Measurements from ENCODE around the gene TBX2.
"Not testable (repeated sequence)": the region's sequence is repeated elsewhere in the genome, so short reads cannot be mapped to it uniquely, and the experiment has no call there.

Gene TBX2

DNA sequence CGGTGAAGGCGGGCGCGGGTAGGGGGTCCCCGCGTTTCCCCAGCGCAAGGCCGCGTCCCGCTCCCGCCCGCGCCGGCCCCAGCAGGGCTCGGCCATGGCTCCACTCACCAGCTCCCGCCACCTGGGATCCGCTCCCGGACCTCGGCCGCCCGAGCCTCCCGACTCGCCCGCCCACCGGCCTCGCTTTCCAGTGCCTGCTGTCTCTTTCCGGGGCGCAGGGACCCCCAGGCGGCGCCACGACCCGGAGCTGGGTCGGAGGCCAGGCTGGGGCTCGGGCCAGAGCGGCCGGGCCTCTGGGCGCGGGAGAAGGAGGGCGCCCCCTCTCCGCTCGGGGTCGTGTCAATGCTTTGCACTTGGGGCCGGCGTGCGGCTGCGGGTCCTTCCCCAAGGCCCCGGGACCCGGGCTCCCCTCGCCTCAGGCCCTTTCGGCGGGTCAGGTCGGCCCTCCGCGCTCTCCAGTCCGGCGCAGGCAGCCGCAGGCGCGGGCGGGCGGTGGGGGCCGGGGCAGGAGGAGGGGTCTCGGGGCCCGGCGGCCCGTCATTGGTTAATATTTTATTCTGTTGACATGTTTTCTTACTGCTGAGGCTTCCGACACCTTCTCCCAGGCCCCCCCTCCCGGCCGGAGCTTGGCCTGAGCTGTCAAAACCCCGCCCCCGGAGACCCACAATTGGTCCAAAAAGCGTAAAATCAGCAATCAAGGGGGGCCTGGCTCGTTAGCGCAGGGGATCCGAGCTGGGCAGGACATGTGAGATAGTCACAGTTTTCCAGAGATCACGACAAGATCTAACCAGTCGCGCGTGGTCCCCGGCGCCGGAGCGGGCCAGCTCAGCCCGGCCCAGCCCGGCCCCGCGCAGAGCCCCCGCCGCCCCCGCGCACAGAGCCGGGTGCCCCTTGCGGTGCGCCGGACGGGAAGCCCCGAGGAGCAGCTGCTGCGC is at the start of gene TBX2:
TSS of gene TBX2 (plus strand) at position 713 of the 935 bp plus-strand sequence. CDS start 334 bp downstream, outside the sequence.
- peak; percentile 86 for DNase-seq (ENCODE audit: low spot score)

GRCh38 chr17:61351745-61352407 is 47.8 kb upstream of the TBX2 start:
- DNase-seq (ENCODE audit: low spot score): no peak

DNA sequence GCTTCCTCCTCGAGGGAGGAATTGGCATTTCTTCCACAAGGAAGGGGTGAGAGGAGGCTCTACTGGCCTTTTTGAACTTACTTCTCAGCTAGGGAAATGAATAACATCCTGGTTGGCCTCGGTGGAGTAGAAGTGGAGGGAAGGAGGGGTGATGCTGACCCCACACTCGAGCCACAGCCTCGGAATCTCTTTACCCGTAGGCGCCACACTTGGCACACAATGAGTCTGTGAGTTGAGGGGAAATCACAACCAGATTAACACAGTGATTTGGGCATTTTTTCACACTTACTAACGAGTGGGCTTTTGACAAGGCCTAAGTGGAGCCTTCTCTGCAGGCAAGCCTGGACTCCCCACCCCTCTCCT is 47.3 kb upstream of the TBX2 start:
- DNase-seq (ENCODE audit: low spot score): no peak

DNA sequence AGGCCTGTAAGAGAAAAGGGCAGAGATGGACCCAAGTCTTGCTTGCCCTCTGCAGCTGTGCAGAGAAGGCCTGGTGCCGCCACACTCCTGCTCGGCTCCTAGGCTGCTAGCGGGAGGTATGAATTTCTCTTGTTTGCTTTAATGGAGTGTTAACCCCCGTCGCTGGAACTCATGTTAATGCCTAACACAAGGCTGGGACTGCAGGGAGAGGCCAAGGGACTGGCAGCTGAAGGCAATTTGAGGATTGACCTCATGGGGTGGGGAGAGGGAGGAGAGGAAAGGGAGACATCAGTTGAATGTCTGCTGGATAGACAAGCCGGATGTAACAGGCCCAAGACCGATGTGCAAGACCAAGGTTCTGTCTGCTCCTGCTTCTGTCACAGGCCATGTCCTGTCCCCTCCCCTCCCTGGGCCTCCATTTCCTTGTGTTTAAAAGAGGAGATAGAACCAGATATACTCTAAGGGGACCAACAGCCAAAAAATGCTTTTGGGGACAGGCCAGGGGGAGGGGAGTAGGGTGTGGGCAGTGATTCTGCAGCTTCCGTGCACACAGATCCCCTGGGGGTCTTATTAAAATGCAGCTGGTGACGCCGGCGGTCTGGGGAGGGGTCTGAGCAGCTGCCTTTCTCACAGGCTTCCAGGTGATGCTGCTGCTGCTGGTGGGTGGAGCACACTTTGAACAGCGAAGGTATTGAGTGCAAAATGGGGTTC is 46.7 kb upstream of the TBX2 start:
- no peak for DNase-seq (ENCODE audit: low spot score)

- no peak for DNase-seq (ENCODE audit: low spot score)
These were observed 46.0 kb upstream of the TBX2 start for GRCh38 chr17:61353615-61354014.

DNA sequence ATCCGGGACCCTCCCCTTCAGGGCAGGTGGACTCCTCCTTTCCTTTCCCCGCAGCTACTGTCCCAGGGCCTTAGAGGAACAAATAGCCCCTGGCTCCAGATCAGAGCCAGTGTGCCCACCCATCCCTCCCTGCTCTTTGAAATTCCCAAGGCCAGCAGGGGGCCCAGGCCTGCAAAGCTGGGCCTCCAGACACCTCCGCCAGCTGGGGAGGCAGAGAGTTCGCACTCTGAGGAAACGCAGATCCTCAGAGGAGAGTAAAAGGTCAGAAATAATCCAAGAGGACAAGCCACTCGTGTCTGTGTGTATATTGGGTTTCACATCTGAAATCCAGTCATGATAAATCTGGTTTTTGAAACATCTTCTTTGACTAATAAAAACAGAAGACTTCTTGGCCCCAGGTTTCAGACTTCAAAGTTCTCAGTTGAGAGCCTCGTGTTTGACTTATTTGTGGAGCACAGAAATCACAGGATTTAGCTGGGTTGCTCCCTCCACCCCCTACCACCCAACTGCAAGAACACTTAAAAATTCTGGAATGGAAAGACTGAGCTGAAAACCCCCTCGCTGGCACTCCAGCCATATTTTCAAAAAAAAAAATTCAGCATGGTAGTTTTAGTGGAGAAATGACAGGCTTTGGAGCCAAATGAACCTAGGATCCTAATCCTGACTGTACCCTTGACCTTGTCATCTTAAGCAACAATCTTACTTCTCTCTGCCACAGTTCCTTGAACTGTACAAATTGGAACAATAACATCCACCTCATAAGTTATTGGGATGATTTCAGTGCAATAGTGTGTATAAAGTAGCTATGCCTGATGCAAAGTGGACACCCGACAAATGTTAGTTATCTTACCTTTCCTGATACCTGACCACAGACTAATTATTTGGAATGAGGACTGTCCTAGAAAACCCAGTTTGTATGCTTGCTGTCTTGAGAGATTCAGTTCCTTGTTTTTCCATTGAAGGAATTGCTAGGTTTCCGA is 44.5 kb upstream of the TBX2 start:
- DNase-seq (ENCODE audit: low spot score): no peak

- DNase-seq (ENCODE audit: low spot score): not testable (repeated sequence)
These were observed 42.6 kb upstream of the TBX2 start for GRCh38 chr17:61357061-61357460.

DNA sequence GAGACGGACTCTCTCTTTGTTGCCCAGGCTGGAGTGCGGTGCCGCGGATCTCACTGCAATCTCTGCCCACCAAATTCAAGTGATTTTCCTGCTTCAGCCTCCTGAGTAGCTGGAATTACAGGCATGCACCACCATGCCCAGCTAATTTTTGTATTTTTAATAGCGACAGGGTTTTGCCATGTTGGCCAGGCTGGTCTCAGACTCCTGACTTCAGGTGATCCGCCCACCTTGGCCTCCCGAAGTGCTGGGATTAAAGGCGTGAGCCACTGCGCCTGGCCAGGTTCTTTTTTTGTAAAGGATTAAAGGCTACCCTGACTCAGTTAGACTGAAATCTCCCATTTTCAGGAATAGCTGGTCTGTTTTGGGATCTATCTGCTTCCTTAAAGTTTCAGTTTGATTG is 40.1 kb upstream of the TBX2 start:
- not testable (repeated sequence) for DNase-seq (ENCODE audit: low spot score)

DNA sequence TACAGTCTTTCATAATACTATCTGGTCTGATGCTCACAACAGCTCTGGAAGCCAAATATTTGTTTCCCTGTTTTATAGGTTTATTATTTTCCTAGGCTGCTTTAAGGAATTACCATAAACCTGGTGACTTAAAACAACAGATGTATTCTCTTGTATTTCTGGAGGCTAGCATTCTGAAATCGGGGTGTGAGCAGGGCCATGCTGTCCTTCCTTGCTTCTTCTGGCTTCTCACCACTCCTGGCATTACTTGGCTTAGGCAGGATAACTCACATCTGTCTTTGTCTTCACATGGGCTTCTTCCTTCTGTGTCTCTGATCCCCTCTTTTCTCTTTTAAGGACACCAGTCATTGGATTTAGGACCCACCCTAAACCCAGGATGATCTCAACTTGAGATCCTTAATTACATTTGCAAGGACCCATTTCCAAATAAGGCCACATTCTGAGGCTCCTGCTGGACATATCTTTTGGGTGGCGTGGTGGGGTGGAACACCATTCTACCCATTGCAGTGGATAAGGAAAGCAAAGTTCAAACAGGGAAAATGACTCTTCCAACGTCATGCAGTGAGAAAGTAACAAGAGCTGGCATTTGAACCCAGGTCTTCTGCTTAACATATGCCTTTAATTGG is 39.2 kb upstream of the TBX2 start:
- DNase-seq (ENCODE audit: low spot score): no peak

DNA sequence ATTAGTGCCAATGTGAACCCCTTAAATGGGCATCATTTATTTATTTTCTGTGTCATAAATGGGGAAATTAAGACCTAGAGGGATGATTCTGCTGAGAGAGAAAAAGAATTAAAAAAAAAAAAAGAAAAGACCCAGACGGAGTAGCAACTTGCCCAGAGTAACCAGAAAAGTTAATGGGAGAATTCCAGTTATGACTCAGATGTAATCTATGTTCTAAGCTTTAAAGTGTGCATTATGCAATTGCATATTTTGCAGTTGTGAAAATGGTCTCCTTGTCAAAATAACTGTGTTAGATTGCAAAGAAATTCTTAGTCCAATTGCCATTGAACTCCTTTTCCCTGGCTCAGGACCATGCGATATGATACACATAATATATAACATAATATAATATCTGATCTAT is 38.6 kb upstream of the TBX2 start:
- peak; percentile 77 for DNase-seq (ENCODE audit: low spot score)

DNA sequence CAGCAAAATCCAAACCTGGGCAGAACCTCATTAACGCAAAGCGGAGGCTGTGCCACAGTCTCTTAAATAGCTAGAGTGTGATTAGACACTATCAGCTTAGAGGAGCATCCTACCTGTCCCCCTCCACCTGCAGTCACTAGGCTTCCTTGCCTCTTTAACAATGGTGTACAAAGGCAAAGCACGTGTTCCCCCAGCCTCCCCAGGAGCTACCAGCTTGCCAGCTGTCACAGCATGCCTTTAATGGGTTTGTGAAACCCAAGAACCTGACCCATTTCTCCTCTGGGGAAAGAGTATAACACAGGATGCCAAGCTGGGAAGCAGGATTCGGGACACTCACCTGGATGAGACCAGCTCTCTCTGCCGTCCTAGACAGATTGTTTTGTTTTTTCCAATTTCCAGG is 37.2 kb upstream of the TBX2 start:
- DNase-seq (ENCODE audit: low spot score): no peak

- no peak for DNase-seq (ENCODE audit: low spot score)
These were observed 36.6 kb upstream of the TBX2 start for GRCh38 chr17:61362852-61363600.

DNA sequence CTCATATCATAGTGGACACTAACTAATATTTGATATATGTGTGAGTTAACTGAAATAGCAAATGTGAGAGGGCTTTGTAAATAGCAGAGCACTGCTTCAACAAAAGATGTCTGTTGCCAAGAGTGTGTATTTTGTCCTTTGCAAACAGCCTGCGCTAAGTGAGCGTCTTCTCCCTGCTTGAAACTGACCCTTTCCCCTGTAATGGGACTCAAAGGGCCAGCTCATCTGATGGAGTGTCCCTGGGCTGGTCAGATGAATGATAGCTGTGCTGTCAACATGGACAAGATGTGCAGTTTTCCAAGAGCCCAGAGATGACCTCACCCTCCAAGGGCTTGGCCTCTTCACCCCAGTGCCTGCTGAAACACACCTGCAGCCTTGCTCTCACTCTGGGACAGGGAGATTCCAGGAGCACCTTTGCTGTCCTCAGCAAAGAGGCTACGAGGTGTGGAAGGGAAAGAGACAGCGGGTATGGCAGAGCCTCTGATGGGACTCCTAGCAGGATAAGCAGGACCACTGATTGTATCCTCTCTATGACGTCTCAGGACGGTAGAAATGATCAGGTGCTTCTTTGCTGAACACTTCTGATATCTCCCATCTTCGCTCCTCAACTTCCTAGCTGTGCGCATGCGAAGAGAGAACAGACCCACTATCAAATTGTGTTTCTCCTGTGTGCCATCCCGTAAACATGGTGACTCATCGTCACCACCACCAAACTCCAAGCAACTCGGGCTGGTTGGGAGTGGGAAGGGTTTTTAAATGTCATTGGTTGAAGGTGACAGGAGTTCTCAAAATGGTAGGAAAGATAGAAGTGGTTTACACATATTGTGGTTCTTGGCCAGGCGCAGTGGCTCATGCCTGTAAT is 35.8 kb upstream of the TBX2 start:
- DNase-seq (ENCODE audit: low spot score): no peak

- no peak for DNase-seq (ENCODE audit: low spot score)
These were observed 35.2 kb upstream of the TBX2 start for GRCh38 chr17:61364463-61364846.

- no peak for DNase-seq (ENCODE audit: low spot score)
These were observed 33.4 kb upstream of the TBX2 start for GRCh38 chr17:61366076-61366714.

- no peak for DNase-seq (ENCODE audit: low spot score)
These were observed 32.8 kb upstream of the TBX2 start for GRCh38 chr17:61366715-61367413.

DNA sequence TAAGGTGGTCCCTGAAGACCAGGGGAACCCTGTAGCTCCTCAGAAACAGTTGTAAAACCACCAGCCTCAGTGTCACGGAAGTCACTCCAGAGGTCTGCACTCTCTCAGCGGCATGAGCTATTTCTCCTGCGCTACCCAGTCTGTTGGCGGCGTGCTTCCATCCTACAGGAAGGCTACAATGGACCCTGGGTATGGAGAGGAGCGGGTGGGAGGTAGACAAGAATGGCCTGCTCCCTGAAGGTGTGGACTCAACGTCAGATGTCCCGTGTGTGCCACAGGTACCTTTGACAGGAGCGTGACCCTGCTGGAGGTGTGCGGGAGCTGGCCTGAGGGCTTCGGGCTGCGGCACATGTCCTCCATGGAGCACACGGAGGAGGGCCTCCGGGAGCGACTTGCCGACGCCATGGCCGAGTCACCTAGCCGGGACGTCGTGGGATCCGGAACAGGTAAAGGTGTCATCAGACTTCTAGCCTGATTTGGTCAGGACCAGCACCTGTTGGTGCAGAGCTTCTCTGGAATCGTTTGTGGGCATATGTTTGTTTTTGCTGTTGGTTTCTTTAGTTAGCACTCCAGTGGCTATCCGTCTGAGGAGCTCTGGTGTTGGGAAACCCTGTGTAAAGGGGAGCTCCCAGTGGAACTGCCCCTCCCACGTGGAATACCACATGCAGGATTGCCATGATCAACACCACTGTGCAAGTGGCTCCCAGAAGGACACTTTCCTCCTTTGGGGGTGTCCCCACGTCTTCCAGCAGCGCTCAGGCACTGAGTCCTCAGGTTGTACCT is 31.4 kb upstream of the TBX2 start:
- DNase-seq (ENCODE audit: low spot score): no peak
